GM19025 (cell line): ENCODE results near the gene POU2AF2.
"Not testable (repeated sequence)": the region's sequence is repeated elsewhere in the genome, so short reads cannot be mapped to it uniquely, and the experiment has no call there.

ENCODE experiments used
- ATAC-seq: cut with Tn5 transposase; IDR thresholded peaks from one replicate; pipeline ENCODE4 v1.9.1; 2021; ENCODE audit warnings: mild to moderate bottlenecking, low read depth, moderate library complexity; ENCODE audit not compliant: unreplicated experiment

The POU2AF2 gene

GRCh38 chr11:111253630-111254029 lies 8.1 kb downstream of the POU2AF2 start:
- no peak for ATAC-seq

DNA sequence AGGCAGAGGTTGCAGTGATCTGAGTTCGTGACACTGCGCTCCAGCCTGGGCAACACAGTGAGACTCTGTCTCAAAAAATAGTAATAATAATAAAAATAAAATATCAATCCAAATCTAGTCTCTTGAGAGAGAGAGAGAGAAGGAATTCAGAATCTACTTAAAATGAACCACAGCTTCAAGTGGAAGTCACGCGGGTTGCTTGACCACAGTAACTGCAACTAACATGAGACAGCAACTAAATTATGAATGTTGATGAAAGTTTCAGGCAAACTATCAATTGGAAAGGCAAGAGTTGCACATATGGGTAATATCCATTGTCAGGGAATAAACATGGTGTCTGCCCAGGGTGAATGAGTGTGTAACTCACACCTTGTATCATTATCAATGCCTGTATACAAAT lies 12.5 kb downstream of the POU2AF2 start:
- no peak for ATAC-seq

- ATAC-seq, result no peak
These were observed 14.4 kb downstream of the POU2AF2 start for GRCh38 chr11:111259896-111260295.

GRCh38 chr11:111260811-111261210 lies 15.3 kb downstream of the POU2AF2 start:
- ATAC-seq, result no peak

- no peak for ATAC-seq
These were observed 19.1 kb downstream of the POU2AF2 start for GRCh38 chr11:111264646-111265045.

DNA sequence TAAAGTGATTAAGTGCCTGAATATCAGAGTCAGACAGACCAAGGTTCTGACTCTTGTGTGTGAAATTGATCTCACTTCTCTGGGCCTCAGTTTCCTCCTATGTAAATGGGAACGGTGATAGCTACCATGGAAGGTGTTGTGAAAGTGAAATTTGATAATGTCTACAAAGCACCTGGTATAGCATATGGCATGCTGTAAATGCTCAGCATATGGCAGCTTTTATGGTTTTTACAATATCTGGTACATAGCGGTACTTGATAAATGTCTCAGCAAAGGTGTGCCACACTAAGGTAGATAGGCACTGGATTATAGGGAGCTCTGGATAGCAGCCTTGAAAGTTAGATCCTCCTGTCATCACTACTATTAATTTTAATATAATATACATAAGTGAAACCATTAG lies 19.9 kb downstream of the POU2AF2 start:
- no peak for ATAC-seq

DNA sequence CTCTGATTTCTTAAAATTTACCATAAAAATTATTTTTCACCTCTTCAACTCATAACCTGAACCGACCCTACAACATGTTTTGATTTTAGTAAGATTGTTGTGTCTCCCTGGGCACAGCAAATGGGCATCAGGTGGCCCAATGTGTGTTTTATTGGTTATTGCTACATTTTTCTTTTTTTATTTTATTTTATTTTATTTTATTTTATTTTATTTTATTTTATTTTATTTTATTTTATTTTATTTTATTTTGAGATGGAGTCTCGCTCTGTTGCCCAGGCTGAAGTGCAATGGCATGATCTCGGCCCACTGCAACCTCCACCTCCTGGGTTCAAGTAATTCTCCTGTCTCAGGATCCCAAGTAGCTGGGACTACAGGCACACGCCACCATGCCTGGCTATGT lies 22.8 kb downstream of the POU2AF2 start:
- not testable (repeated sequence) for ATAC-seq

DNA sequence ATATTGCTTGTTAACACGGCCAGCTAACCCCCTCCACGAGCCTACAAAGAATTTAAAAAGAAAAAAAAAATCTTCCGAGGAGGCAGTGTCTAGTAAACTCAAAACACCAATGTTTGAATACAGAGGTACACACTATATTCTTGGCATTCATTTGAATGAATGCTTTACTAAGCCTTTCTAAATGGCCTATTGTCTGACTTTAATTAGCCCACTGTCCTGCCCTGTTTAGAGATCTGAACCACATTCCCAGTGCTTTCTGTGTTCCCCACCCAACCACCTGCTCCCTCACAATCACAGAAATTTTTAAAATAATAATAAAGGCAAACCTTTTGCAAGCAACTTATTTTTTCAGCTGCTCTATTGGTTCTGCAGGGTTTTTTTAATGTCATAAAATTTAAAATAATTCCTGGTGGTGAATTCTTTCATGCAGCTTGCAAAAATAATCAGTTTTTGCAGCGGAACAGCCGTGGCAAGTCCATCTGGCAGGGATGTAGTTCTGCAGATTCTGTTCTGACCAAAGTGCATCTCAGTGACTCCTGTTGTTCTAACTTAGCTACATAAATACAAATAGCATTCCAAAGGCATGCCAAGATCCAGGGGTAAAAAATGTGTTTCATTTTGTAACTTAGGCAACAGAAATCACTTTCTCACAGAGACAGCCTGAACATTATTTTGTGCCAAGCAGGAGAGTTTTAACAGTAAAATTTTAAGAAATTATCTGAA lies 23.8 kb downstream of the POU2AF2 start:
- ATAC-seq, result no peak

DNA sequence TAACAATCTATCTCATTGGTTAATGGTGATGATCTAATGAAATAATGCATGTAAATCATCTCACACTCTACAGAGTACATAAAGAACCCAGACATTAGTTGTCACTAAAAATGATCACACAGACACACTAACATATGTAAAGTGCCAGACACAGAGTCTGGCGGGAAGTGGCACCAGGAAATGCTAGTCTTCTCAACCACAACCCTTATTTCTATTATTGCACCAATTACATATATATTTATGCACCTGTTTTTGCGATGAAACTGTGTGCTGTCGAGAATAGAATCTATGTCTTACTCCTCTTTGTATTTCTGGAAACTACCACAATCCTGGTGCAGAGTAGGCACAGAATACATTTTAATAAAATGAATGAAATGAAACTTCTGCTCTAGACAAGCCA lies 26.9 kb downstream of the POU2AF2 start:
- ATAC-seq, result no peak

GRCh38 chr11:111282562-111283075 lies 37.1 kb downstream of the POU2AF2 start:
- no peak for ATAC-seq

GRCh38 chr11:111283945-111284481 lies 38.5 kb downstream of the POU2AF2 start:
- ATAC-seq, result no peak

DNA sequence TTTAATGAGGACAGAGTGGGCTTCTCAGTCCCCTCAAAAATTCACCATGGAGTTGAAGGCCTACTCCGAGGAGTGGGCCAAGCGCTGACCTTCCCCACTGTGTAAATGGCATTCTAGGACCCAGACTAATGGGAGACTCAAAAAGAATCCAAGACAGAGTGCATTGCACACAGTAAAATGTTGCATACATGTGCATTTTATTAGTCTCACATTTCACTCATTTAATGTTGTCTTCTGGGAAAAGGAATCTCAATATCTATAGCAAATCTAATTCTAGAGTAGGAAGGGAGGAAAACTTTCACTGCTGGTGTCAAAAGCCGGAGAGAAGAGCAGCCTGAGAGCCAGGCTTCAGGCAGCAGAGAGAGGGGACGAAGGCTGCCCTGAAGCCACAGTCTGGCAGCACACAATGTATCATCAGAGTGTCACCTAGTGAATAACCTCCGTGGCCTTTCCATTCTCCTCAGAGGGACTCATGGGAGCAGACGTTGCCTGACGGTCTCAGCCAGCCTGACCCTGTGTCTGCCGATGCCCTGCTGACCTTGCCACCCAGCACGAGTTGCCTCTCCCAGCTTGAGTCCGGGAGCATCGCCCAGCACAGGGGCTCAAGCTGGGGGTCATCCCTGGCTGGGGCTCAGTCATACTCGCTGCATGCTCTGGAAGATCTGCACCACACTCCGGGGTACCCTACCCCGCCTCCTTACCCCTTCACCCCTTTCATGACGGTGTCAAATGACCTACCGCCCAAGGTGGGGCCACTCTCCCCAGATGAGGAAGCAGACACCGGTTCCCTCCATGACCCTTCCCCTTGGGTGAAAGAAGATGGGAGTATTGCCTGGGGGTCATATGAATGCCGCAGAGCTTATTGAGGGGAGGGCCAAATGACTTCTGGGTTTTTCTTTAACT lies 39.9 kb downstream of the POU2AF2 start:
- ATAC-seq, result no peak

GRCh38 chr11:111291764-111292163 lies 46.2 kb downstream of the POU2AF2 start:
- no peak for ATAC-seq

- ATAC-seq, result not testable (repeated sequence)
These were observed 46.9 kb downstream of the POU2AF2 start for GRCh38 chr11:111292408-111292807.

DNA sequence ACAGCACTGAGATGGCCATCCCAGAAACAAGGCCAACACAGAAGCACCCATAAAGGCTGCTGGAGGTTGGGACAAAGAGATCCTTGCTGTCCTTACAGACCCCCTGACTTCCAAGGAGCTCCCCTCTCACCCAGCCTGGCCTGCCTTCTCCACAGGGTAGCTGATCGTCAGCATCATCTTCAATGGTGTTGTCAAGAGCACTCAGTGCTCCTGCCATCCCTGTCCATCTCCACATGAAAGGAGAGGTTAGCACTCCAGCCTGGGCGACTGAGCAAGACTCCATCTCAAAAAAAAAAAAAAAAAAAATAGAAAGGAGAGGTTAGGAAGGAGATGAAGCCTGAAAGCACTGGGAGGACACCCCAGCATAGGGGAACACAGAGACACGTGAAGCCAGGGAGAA lies 50.7 kb downstream of the POU2AF2 start:
- no peak for ATAC-seq

DNA sequence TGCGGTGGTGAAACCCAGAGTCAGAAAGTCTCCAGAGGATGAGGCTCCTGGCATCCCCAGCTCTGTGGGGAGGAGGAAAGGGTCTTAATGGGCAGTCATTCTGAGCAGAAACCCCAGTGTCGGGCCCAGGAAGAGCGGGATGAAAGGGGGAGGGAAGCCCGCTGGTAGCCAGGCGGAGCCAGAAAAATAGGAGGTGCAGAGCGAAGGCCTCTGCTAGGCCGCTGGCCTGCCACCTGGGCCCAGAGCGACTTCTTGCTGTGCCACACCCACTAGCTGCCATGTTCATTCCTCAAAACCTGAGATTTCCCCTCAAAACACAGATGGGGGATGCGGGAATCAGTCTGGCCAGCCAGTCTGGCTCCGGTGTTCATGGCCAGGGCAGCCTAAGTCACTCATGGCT lies 52.2 kb downstream of the POU2AF2 start:
- ATAC-seq, result no peak

DNA sequence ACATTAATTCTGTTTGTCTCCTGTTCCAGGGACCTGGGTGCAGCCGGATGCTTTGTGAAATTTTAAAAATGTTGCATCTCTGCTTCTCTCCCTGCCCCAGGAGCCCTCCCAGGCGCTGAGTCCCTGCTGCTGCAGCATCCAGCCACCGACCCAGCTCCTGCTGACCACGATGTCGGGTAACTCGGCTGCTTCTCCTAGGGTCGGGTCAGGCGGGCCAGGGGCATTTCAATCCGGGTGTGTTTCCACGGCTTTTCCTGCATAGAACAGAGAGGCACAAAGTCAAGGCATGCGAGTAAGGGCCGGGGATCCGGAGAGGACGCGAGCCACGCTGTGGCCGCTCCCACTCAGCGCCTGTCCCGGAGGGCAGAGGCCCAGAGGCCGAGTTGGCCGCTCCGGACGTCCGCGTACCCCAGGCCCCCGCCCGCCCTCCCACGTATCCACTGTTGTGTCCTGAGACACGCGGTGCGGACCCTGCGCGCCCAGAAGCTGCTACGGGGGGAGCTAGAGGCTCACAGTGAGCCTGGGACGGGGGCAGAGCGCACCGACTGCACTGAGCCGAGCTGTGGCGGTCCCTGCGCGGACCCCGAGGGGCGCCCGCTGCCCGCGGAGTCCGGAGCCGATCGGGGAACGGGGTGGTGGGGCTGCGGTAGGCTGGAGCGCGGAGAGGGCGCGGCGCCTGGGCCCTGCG lies 53.0 kb downstream of the POU2AF2 start, which contains the start of gene POU2AF3:
Gene POU2AF3 (plus strand): TSS at position 134 of the 688 bp plus-strand sequence. CDS start 36 bp downstream, at position 170.
- ATAC-seq, result no peak

GRCh38 chr11:111299101-111300026 lies 53.8 kb downstream of the POU2AF2 start:
- ATAC-seq, result no peak

DNA sequence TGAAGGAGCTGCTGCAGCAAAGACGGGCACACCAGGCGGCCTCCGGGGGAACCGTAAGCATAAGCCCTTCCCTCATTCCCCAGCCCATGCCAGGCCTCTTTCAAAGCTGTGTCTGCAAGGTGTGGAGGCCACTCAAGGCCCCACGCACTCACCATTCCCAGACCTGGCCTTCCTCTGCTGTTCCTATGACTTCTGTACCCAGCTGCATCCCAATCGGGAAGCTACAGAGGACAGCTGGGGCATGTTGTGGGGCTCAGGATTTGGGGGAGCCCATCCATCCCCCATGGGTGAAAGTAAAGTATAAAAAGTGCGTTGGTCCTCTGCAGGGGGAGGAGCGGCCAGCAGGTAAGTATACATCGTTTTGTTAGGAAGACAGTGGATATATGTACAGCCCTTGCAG lies 55.0 kb downstream of the POU2AF2 start:
- no peak for ATAC-seq
